HepG2 (cell line): Measurements from ENCODE around the gene KLK10.

Experiments used
- EED ChIP-seq: sonication (generic); formaldehyde crosslinking; IDR thresholded peaks from 2 replicates; pipeline ENCODE4 v1.5.0; 2020; ENCODE audit warnings: mild to moderate bottlenecking, missing genetic modification reagents
- ZNF335 ChIP-seq: sonication (generic); formaldehyde crosslinking; IDR thresholded peaks from 2 replicates; pipeline ENCODE4 v1.4.0; 2020; ENCODE audit warnings: missing genetic modification reagents

- no peak for TF ChIP-seq EED (CRISPR knock-in tag)
- no peak for TF ChIP-seq ZNF335 (CRISPR knock-in tag)
These were observed 37.3 kb downstream of the KLK10 start for GRCh38 chr19:50982186-50982585.
